ENCODE measurements around the gene PTH2.

PTH2 gene

DNA sequence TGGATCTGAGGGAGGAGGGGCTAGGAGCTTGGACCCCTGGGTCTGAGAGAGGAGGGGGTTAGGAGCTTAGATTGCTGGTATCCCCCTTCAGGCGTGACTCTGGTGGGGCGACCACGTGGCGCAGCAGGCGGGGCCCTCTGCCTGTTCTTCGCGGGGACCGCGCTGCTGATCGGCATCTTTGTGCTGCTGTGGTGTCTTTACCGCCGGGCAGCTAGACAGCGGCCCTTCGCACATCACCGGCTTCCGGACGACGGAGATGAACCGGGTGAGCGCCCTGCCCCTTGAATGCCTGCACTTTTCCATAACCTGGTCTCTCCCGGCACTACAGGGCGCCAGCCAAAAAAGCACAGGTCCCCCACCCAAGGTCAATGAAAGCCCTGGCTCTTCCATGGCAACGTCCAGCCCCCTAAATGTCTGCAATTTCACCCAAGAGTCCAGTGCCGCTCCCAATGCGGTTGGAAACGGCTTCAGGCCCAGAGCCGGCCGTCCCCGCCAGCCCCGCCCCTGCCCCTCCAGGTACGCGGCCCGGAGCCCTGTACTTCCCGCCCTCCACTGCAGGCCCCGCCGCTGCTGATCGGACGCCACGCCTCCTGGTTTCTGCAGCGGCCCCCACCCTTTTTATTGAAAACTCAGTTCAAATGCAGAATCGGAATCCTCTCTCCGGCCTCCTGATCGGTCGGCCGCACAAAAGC, 4.8 kb upstream of the PTH2 start:
- Histone ChIP-seq H3K79me2 (ENCODE audit: insufficient read depth, low read length) (no peaks in the 10 kb centered on the region), H4K20me1 (ENCODE audit: insufficient read depth, low read length) (no peaks in the 10 kb centered on the region), H3K36me3 (ENCODE audit: insufficient read depth, low read length) (no peaks in the 10 kb centered on the region), H3K27ac (ENCODE audit: low read depth, low read length, poor library complexity, severe bottlenecking) (no peak overlapping the region), H3K27me3 (ENCODE audit: insufficient read depth, low read length) (peaks cover 18% of the 10 kb centered on the region; the same call in 1 of the 2 replicates), H3K4me2 (ENCODE audit: low read length) (peak overlapping the region; percentile 49; the same call in 1 of the 2 replicates), H3K4me1 (ENCODE audit: insufficient read depth, low read length, severe bottlenecking) (peaks cover 9% of the 10 kb centered on the region), H3K4me3 (ENCODE audit: low read depth, low read length, poor library complexity, severe bottlenecking) (no peak overlapping the region), H3F3A (ENCODE audit: insufficient read depth, low read length) (no peaks in the 10 kb centered on the region; the same call in 1 of the 2 replicates), H2AFZ (ENCODE audit: low read length) (no peak overlapping the region), H3K9me3 (ENCODE audit: low read length) (no peaks in the 10 kb centered on the region), H3K9me2 (ENCODE audit: low read depth, low read length) (no peaks in the 10 kb centered on the region), H3K9ac (ENCODE audit: low read length) (no peak overlapping the region; the same call in 1 of the 2 replicates)
- no peak for TF ChIP-seq CTCF (IDR thresholded peaks at IDR 0.05; ENCODE audit: low read length)
- no peak for TF ChIP-seq EZH2 (IDR thresholded peaks at IDR 0.05; ENCODE audit: borderline replicate concordance, low read length)

GRCh38 chr19:49427339-49427738, 4.1 kb upstream of the PTH2 start:
- no peak overlapping the region for H2AFZ ChIP-seq (ENCODE audit: low read length)
- H3F3A ChIP-seq (ENCODE audit: insufficient read depth, low read length), result no peaks in the 10 kb centered on the region; the same call in 1 of the 2 replicates
- H3K9me3 ChIP-seq (ENCODE audit: low read length), result no peaks in the 10 kb centered on the region
- H3K79me2 ChIP-seq (ENCODE audit: insufficient read depth, low read length), result no peaks in the 10 kb centered on the region
- TF ChIP-seq EZH2 (IDR thresholded peaks at IDR 0.05; ENCODE audit: borderline replicate concordance, low read length) (no peak), CTCF (IDR thresholded peaks at IDR 0.05; ENCODE audit: low read length) (no peak)
- no peaks in the 10 kb centered on the region for H3K9me2 ChIP-seq (ENCODE audit: low read depth, low read length)
- H3K4me2 ChIP-seq (ENCODE audit: low read length), result no peak overlapping the region; the same call in 1 of the 2 replicates
- H3K9ac ChIP-seq (ENCODE audit: low read length), result no peak overlapping the region
- peaks cover 12% of the 10 kb centered on the region for H3K4me1 ChIP-seq (ENCODE audit: insufficient read depth, low read length, severe bottlenecking)
- peaks cover 18% of the 10 kb centered on the region; the same call in 1 of the 2 replicates for H3K27me3 ChIP-seq (ENCODE audit: insufficient read depth, low read length)
- no peaks in the 10 kb centered on the region for H3K36me3 ChIP-seq (ENCODE audit: insufficient read depth, low read length)
- no peaks in the 10 kb centered on the region for H4K20me1 ChIP-seq (ENCODE audit: insufficient read depth, low read length)
- H3K27ac ChIP-seq (ENCODE audit: low read depth, low read length, poor library complexity, severe bottlenecking), result no peak overlapping the region
- no peak overlapping the region for H3K4me3 ChIP-seq (ENCODE audit: low read depth, low read length, poor library complexity, severe bottlenecking)

GRCh38 chr19:49425922-49426592, 2.8 kb upstream of the PTH2 start:
- Histone ChIP-seq H3K4me1 (ENCODE audit: insufficient read depth, low read length, severe bottlenecking) (peaks cover 13% of the 10 kb centered on the region), H3K27ac (ENCODE audit: low read depth, low read length, poor library complexity, severe bottlenecking) (no peak overlapping the region), H3K4me2 (ENCODE audit: low read length) (no peak overlapping the region), H3K9me2 (ENCODE audit: low read depth, low read length) (no peaks in the 10 kb centered on the region), H4K20me1 (ENCODE audit: insufficient read depth, low read length) (no peaks in the 10 kb centered on the region), H2AFZ (ENCODE audit: low read length) (no peak overlapping the region), H3K36me3 (ENCODE audit: insufficient read depth, low read length) (no peaks in the 10 kb centered on the region), H3K27me3 (ENCODE audit: insufficient read depth, low read length) (peaks cover 21% of the 10 kb centered on the region), H3K4me3 (ENCODE audit: low read depth, low read length, poor library complexity, severe bottlenecking) (no peak overlapping the region), H3F3A (ENCODE audit: insufficient read depth, low read length) (no peaks in the 10 kb centered on the region; the same call in 1 of the 2 replicates), H3K79me2 (ENCODE audit: insufficient read depth, low read length) (no peaks in the 10 kb centered on the region), H3K9ac (ENCODE audit: low read length) (no peak overlapping the region), H3K9me3 (ENCODE audit: low read length) (no peaks in the 10 kb centered on the region)
- no peak for TF ChIP-seq CTCF (IDR thresholded peaks at IDR 0.05; ENCODE audit: low read length)
- no peak for TF ChIP-seq EZH2 (IDR thresholded peaks at IDR 0.05; ENCODE audit: borderline replicate concordance, low read length)

All from OCI-LY1 (cell line).